HG02970 (cell line): ENCODE measurements around the gene LIPE.

Experiments used
- ATAC-seq: cut with Tn5 transposase; IDR thresholded peaks from one replicate; pipeline ENCODE4 v1.9.1; 2021; ENCODE audit warnings: mild to moderate bottlenecking, moderate library complexity, moderate number of reproducible peaks; ENCODE audit not compliant: unreplicated experiment, low FRiP score

Gene LIPE

DNA sequence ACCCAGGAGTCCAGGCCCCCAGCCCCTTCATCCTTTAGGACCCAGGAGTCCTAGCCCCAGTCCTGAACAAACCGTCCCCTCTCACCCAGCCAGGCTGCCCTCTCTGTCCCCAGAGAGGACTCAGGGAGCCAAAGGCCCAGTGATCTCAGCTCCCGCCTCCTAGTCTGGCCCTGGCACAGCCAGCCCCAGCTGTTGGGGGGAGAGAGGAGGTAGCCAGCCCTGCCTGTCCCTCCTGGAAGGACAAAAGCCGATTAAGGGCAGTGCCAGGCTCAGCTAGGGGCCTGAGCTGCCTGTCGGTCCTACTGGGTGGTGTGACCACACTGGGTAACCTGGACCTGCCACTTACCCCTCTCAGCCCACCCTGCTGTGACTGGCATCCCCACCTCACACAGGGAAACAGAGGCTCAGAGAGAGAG is 14.5 kb downstream of the LIPE start:
- no peak for ATAC-seq

DNA sequence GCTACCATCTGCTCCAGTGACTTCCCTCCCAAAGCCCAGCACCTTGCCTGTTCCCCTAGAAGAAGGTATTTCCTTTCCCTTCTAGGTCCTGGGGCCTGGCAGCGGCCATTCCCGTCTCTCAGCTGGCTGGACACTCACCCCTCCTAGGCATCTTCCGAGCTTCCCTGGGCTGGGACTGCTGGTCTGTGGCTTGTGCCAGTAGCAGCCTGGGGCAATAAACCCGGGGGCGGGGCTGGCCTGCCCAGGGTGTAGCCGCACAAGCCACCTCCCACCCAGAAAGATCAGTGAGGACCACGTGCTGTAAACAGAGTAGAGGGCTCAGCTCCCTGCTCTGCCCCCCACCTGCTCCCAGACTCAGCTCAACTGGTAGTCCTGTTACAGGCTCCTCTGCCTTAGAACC is 15.0 kb downstream of the LIPE start:
- ATAC-seq = no peak

DNA sequence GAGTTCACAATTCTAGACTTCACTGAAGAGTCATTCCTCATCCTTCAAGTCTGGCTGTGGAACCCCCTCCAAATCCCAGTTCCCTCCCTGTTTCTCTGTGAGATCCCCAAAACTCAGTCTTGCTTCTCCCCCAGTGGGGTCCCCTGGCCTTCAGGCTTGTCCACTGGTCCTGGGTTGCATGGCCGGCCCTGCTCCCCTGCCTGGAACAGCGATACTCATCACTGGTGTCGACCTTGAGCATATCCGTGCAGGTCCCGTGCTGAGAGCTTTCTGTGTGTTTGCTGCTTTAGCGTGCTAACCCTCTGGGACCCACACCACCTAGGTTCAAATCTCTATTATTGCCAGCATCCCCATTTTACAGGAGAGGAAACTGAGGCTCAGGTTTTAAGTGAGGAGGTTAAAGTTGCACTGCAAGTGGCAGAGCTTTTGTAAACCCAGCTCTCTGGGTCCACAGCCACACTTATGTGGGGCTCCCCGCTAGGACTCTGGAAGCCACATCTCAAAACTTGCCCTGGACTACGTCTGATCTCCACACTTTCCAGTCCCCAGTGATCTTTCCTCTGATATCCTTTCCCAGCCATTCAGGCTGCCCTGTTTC is 15.5 kb downstream of the LIPE start:
- no peak for ATAC-seq

DNA sequence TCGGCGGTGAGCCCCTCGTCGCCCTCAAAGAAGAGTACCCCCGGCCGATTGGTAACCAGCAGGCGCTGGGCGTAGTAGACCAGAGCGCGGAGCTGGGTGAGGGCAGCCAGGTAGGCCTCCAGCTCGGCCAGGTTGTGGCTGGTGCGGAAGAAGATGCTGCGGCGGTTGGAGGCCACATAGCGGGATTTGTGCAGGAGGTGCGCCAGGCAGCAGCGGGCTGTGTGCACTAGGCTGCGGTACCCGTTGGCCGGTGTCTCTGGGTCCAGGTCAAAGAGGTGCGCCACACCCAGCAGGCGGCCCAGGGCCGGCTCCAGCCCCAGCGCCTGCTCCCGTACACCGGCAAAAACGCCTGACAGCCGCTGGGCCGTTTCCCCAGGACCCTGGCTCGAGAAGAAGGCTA is 16.8 kb downstream of the LIPE start:
- no peak for ATAC-seq

DNA sequence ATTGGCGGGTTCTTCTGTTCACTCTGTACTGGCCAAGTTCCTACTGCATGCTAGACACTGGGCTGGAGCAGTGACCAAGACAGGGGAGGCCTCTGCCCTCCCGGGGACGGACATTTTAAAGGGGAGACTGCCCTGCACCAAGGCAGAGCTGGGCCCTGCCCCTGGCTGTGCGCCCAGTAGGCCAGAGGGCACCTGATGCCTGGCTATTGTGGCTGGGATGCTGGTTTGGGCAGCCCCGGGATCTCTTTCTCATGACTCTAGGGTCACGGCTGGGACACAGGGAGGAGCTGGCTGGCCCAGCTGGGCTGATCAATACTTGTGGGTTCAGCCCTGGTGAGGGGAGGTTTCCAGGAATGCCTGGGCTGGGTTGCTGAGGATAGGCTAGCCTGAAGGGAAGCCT is 17.7 kb downstream of the LIPE start:
- ATAC-seq = no peak

DNA sequence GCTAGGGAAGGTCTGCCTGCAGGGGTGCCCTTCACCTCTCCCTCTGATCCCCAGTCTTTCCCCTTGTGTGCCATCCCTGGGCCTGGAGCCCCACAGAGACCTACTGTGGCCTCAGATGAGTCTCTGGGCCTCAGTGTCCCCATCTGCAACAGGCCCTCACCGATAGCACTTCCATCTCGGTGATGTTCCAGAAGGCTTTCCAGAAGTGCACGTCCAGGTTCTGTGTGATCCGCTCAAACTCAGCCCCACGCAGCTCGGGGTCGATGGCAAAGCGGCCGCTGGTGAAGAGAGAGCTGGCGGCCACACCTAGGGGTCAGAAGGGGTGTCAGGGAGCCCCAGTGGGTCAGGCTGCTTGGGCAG is 19.4 kb downstream of the LIPE start:
- ATAC-seq = no peak

DNA sequence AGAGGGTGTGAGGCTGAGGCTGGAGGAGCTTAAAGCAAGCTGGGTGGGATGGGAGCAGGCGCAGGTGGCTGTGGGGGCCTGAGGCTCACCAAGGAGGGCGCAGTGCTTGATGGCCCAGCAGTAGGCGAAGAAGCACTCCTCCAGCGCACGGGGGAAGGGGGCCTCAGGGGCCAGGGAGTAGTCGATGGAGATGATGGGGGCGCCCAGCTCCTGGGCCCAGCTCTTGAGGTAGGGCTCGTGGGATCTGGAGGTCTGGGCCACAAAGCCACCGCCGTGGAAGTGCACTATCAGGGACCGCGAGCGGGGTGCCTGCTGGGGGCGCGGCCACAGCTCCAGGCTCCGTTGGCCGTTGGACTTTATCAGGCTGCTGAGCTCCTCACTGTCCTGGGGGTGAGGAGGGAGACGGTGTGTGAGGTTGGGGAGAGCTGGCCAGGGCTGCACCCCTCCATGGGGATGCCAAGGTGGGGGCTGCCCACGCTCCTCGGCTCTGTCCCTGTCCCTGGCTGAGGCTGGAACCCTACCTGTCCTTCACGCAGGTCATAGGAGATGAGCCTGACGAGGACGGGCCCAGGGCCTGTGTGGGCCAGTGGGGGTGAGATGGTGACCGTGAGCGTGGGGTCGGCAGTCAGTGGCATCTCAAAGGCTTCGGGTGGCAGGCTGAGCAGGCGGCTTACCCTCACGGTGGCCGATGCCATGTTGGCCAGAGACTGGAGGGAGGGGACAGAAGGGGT is 19.9 kb downstream of the LIPE start:
- no peak for ATAC-seq

DNA sequence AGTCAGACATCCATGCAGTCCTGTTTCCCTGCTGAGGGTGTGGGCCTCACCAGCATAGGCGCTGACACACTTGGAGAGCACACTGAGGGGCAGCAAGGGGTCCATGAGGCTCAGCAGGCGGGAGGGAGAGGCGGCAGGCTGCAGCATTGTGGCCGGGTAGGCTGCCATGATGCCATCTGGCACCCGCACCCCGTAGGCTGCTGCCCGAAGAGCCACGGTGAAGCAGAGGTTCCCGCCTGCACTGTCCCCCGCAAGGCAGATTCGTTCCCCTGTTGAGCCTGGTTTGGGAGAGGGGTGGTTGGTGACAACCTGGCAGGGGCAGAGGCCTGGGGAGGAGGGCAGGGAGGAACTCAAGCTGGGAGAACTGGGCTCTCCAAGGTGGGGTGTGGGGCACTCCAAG is 21.1 kb downstream of the LIPE start:
- no peak for ATAC-seq

DNA sequence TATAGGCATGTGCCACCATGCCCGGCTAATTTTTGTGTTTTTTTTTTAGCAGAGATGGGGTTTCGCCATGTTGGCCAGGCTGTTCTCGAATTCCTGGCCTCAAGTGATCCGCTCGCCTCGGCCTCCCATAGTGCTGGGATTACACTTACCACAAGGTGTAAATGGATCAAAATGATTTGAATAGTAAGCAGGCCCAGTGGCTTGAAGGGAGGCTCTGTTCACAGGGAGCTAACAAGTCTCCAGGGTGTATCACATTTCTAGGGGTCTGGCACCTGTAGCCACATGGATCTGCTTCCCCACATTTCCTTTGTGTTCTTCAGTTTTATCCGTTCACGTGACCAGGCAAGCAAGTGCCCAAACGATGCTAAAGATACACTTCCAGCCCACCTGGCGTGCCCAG is 23.6 kb downstream of the LIPE start:
- no peak for ATAC-seq

DNA sequence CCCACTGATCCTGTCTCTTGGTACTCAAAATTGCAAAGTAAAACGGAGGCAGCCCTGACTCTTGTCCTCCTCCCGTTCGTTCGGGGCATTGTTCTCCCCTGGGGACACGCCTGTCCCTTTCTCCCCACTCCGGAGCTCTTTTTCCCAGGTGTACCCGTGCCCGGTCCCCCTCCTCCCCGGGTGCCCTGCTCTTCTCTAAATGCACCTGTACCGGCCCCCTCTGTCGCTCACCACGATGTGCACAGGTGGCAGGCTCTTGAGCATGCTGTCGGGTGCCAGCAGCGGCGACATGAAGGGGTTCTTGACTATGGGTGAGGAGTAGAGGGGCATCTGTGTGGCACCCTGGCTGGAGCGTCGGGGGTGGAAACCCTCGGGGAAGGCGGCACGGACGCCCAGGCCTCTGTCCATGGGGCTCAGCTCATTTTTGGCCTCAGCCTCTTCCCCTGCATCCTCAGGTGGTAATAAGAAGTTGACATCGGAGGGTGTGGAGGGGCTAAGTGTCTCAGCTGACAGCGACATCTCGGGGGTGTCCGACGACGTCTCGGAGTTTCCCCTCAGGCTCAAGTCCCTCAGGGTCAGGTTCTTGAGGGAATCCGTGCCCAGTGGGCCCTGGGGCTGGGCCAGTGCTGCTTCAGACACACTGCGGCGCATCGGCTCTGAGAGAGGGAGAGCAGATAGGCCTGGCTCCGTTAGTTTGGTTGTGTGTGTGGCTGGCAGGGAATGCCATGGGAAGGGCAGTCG is 24.6 kb downstream of the LIPE start:
- ATAC-seq = no peak

DNA sequence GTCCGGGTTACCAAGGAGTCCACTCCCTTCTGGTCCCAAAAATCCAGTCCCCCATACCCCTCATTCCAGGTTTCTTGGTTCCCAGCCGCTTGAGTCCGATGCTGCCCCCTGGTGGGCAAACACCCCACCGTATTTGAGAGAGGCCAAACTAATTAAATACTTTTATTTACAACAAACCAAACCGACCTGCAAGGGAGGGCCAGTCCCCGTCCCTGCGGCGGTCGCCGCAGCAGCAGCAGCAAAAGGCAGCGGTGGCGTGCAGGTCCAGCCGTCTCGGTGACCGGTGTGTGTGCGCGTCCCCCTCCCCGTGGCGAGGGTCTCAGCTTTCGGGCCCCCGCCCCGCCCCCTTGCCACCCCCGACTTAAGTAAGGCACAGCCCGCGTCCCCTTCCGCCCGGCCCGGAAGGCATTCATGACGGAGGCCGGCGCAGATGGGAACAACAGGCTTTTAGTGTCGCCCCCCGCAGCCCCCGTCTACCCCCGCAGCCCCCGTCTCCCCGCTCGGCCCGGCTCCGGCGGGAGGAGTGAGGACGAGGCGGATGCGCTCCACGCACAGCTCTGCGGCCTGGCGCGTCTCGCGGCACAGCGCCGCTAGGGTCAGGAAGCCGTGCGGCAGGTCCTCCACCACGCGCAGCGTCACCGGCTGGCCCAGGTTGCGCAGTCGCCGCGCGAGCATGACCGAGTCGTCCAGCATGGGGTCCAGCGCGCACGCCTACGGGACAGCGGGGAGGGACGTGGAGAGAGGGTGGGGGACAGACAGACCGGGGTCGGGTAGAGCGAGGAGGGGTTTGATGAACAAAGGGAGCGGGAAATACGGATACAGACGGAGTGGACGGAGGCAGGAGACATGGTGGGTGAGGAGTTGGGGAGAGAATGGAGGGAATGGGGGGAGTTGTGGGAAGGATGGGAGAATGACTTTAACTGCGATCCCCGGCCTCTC is 25.6 kb downstream of the LIPE start:
- ATAC-seq = no peak

DNA sequence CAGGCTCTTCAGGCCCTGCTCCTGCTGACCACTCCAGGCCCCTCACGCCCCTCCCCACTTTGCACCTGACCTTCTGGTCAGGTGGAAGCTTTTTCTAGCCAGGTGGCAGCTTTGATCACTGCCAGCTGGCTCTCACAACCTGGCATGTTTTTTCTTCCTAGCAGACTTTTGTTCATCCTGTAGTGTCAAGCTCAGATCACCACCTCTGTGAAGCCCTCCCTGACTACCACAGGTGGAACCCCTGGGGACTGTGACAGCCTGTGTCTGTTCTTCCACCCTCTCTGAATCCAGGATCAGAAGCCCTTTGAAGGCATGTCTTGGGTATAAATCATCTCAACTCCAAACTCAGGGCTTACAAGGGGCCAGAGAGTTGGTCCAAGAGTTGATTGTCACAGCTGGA is 26.8 kb downstream of the LIPE start:
- no peak for ATAC-seq

DNA sequence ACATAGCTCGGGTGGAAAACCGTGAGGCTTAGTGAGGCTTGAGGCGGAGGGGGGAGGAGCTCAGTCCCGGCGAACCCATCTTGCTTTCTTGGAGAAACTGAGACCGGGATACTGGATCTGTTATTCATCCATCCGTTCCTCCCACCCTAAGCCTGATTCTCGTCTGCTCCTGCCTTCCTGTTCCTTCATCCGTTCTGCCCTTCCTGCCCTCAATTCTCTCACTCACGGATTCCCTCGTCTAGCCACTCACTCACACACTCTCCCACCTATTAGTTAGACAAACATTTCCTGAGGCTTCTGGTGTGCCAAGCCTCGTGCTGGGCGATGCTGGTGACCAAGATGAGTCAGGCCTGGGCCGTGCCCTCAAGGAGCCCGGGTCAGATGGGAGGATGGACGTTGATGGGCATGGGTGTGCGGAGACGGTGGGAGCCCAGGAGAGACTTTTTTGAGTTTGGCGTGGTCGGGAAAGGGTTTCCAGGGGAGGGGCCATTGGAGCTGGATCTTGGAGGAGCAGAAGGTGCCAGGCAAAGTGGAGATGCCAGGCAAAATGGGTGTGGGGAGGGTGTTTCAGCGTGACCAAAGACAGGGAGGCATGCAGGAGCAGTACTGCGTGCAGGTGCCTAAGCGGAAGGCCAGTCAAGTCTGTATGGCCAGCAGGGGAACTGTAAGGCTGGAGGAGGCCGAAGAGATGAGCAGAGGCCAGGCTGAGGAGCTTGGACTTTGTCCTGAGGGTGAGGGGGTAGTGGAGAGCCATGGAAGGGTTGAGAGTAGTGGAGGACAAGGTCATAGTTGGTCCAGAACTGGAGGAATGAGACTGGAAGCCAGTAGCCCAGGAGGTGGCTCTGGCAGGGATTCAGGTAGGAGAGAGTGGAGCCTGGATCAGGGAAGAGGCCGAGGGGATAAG is 29.7 kb downstream of the LIPE start:
- ATAC-seq = no peak

DNA sequence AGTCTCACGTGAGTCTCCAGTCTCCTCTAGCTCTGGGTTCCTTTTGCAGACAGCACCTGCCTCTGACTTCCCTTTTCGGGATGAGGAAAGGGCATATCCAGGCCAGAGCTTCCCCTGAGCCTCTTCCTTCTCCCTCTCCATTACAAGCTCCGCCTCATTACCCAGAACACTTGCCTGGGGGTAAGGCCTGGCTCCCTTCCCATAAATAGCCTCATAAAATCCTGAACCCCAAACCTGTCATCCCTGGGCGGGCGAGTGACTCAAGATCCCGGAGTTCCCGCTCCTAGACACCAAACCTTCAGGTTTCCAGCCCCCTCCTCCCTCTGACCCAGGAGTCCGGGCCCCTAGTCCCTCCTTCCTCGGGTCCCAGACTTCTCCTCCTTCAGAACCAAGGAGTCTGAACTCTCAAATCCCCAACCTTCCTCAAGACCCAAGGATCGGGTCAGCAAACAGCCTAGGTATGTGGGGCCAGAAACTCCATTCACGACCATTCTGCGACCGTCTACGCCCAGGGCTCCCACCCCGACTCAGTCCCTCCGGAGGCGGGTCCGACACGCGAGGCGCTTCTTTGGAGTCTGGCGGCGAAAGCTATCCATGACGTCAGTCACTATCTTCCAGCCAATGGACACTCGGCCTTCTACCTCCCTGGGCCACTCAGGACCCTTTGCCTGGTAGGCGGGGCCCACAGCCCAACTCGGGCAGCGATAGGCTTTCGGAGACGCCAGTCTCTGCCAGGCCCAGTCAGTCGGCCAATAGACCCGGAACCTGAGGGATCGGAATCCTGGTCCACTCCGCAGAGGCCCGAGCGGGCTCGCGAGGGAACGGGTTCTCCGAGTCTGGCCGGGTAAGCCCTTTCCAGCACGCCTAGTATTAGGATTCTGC is 30.6 kb downstream of the LIPE start:
- ATAC-seq = peak; percentile 95

DNA sequence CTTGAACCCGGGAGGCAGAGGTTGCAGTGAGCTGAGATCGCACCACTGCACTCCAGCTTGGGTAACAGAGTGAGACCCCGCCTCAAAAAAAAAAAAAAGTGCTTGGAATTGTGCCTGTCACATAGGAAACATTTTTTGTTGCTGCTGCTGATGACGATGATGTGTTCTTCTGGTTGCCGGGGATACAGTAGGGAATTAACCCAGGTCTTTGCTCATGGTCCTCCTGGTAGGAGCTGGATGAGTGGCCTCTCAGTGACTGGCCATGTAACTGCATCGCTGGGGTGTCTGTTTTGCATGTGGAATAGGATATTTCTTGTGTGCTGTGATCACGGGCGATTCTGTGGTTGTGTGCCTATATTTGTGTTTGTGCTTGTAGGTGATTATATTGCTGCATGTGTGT is 32.4 kb downstream of the LIPE start:
- ATAC-seq = no peak

DNA sequence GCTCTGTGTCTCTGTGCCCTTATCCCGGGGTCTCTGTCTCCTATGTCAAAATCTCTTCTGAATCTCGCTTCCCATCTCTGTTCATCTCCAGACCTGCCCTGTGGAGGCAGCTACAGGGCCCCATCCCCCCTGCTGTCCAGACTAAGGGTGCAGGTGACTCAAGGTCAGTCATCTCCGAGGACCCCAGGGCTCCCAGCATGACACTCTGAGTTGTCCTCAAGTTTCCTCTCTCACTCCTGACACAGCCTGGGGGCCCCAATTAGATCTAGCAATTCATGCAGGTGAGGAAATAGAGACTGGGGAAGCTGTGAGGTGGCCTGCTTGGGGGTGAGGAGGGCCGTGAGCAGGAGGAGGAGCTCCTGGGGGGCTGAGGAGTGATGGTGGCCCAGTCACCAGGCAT is 35.0 kb downstream of the LIPE start:
- ATAC-seq = no peak

DNA sequence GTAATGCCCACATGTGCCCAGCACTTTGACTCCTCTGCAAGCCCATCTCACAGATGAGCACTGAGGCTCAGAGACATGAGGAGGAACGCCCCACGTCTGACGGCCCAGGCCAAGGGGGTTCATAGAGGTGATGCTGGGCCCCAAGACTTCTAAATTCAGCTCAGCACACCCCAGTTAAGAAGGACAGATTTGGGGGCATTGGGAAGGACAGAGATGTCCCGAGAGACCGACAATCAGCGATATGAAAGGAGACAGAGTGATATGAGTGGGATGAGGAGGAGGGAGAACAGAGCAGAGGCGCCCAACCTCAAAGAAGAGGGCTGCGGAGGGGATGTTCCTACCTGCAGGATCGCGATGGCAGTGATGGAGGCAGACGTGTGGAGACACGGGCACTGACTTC is 37.3 kb downstream of the LIPE start, which contains the start of gene CNFN:
Gene CNFN (minus strand): TSS at position 399 of the 400 bp plus-strand sequence. CDS start 1,260 bp downstream, outside the sequence.
- no peak for ATAC-seq

DNA sequence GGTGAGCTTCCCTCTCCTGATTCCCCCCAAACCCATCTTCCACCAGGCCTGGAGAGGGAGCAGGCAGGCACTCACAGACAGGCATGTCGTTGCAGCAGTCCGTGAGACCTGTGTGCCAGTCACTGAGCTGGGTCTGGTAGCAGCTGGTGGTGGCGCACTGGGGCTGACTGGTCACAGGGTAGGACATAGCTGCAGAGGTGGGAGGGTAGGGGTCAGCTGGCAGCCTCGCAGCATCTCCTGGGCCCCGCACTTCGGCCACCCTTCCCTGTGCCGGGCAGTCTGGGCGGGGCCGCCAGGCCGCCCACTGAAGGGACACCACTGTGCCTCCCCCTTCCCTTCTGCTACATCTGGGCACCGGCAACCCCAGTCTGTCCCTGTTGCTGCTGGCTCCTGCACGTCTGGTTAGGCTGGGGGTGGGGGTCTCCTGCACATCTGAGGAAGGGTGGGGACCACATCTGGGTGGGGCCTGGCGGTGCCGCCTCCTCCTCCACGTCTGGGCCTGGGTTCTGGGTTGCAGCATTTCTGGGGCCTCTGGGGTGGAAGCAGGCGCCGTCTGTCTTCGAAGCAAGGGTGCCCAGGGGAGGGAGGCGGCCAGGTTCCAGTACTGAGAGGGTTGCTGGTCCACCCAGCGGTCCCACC is 38.2 kb downstream of the LIPE start:
- ATAC-seq = no peak
